ENCODE results near the gene TMEM231. TPM values are rescaled to one million over a fixed set of nuclear protein-coding genes. Genes with fewer than 3 reads are reported as not detected.
"Not testable (repeated sequence)": the region's sequence is repeated elsewhere in the genome, so short reads cannot be mapped to it uniquely, and the experiment has no call there.

Gene TMEM231
- total and polyA plus RNA-seq, 2 of the 8 experiments (the other 6 are each of a cell fraction or from before 2014, with no cell fraction given) = 8.3 to 26.7 TPM

DNA sequence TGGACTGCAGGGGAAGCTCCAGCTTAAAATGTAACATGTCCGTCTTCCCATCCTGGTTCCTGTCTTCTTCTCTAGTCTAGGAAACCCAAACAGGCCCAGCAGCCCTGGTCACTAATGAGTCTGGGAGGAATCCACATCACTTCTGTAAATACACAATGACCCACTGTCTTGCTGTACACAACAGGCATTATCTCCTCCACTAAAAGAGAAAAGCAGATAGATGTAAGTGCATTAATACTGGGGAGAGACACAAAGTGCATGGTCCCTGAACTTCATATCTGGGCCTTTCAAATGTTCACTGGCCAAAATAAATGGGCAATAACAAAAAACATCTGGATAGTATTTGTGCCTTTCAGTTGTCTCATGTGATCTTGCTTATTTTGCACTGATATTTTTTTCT, 10.2 kb downstream of the TMEM231 start:
- not testable (repeated sequence) for H3K79me2 ChIP-seq (ENCODE audit: control insufficient read depth in 1 of 2, insufficient read depth in 2 of 2, low read length in 2 of 2); H4K20me1 ChIP-seq (replicated peaks in 1 of 2; ENCODE audit: control insufficient read depth in 1 of 2, insufficient read depth in 2 of 2, low read length in 2 of 2); H3K36me3 ChIP-seq (ENCODE audit: control insufficient read depth in 2 of 4, insufficient read depth in 4 of 4, low read length in 3 of 4); FAIRE-seq; H3K9ac ChIP-seq (replicated peaks in 1 of 4; ENCODE audit: extremely low read depth in 1 of 4, low read depth in 3 of 4, low read length in 3 of 4); H4K8ac ChIP-seq (ENCODE audit: extremely low read depth, insufficient read depth, low read length); H2AFZ ChIP-seq (ENCODE audit: low read length); H3K4me3 ChIP-seq (ENCODE audit: extremely low read depth in 1 of 4, insufficient read depth in 2 of 4, low read depth in 3 of 4, low read length in 4 of 4); H2AK5ac ChIP-seq (ENCODE audit: low read depth, low read length); H3K4me1 ChIP-seq (replicated peaks in 1 of 4; ENCODE audit: control insufficient read depth in 3 of 4, insufficient read depth in 4 of 4, low read length in 3 of 4); H2BK120ac ChIP-seq (replicated peaks; ENCODE audit: low read depth, low read length); H2BK15ac ChIP-seq (ENCODE audit: low read length); DNase-seq (ENCODE audit: low read depth in 1 of 2, low spot score in 2 of 2); H3K4ac ChIP-seq (replicated peaks; ENCODE audit: insufficient read length, low read depth, low read length); H3K23ac ChIP-seq (ENCODE audit: insufficient read length); H3K23me2 ChIP-seq (ENCODE audit: low read depth, low read length); H3K18ac ChIP-seq (ENCODE audit: extremely low read depth, low read length); H3K27me3 ChIP-seq (replicated peaks in 1 of 4; ENCODE audit: control insufficient read depth in 3 of 4, extremely low read depth in 1 of 4, insufficient read depth in 3 of 4, low read length in 3 of 4); H3K79me1 ChIP-seq (ENCODE audit: low read depth, low read length); H4K5ac ChIP-seq (ENCODE audit: insufficient read length, low read depth, low read length); H3K4me2 ChIP-seq (ENCODE audit: insufficient read depth in 1 of 2, low read depth in 2 of 2, low read length in 2 of 2); H2BK20ac ChIP-seq (ENCODE audit: low read length); H2BK12ac ChIP-seq (ENCODE audit: low read depth, low read length); H3K56ac ChIP-seq (replicated peaks; ENCODE audit: insufficient read length, low read depth, low read length); H3K9me3 ChIP-seq (ENCODE audit: insufficient read depth in 2 of 2, low read depth in 1 of 2, low read length in 1 of 2); H2BK5ac ChIP-seq (ENCODE audit: low read depth, low read length); H3K14ac ChIP-seq (ENCODE audit: insufficient read length); H3K27ac ChIP-seq (ENCODE audit: low read depth, low read length); H4K91ac ChIP-seq (replicated peaks; ENCODE audit: insufficient read length, low read length)
- ChIA-PET CTCF (ENCODE audit: partially characterized antibody) (interaction anchor here (1.0 to 12.7 kb wide), 4 partner anchors 25 to 81 kb away, joined by 3 to 158 read pairs (median 4); partner anchors contain the start of genes CHST6 and TMEM170A), POLR2A (ENCODE audit: partially characterized antibody) (interaction anchor here (0.6 kb wide), 1 partner anchor 458 kb away, joined by 3 read pairs; no protein-coding TSS in a partner anchor)
- WGBS, 2 experiments (ENCODE audit: extremely low coverage in 1 of 2, insufficient coverage in 1 of 2, insufficient read length in 1 of 2, insufficient replicate concordance in 2 of 2, low coverage in 1 of 2, low lambda C conversion rate in 2 of 2, missing lambda C conversion rate in 1 of 2) = no CpG with 5 or more reads among the region's 1 CpG

DNA sequence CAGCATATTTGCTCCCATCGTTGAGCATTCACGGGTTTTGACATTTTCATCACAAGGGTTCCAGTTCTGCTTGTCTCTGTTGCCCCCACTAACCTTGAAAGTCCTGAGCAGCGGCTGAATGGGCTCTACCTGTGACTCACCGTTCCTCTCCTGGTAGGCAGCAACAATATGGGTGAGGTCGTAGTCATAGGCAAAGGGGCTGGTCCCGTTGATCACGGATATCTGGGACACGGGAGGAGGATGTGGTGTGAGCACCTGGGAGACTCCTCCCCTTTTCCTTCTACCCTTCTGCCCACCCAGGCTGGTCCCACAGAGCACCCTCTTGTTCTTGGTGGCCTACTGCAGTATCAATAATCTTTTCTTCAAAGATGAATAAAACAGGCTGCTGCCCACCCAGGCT, 13.6 kb downstream of the TMEM231 start:
- CTCF ChIA-PET (ENCODE audit: partially characterized antibody) = interaction anchor here (0.5 to 12.7 kb wide), 5 partner anchors 8 to 140 kb away, joined by 3 to 158 read pairs (median 3); no protein-coding TSS in a partner anchor

More for the DNA sequence above, 13.6 kb downstream of the TMEM231 start:
- H2BK120ac ChIP-seq (replicated peaks; ENCODE audit: low read depth, low read length); H3K4me3 ChIP-seq (ENCODE audit: extremely low read depth in 1 of 4, insufficient read depth in 2 of 4, low read depth in 3 of 4, low read length in 4 of 4); H3K56ac ChIP-seq (replicated peaks; ENCODE audit: insufficient read length, low read depth, low read length); H3K79me2 ChIP-seq (ENCODE audit: control insufficient read depth in 1 of 2, insufficient read depth in 2 of 2, low read length in 2 of 2); H3K9me3 ChIP-seq (ENCODE audit: insufficient read depth in 2 of 2, low read depth in 1 of 2, low read length in 1 of 2); H4K91ac ChIP-seq (replicated peaks; ENCODE audit: insufficient read length, low read length); H4K8ac ChIP-seq (ENCODE audit: extremely low read depth, insufficient read depth, low read length); H3K79me1 ChIP-seq (ENCODE audit: low read depth, low read length); H3K36me3 ChIP-seq (ENCODE audit: control insufficient read depth in 2 of 4, insufficient read depth in 4 of 4, low read length in 3 of 4); H3K23ac ChIP-seq (ENCODE audit: insufficient read length); H3K4me2 ChIP-seq (ENCODE audit: insufficient read depth in 1 of 2, low read depth in 2 of 2, low read length in 2 of 2); H2BK12ac ChIP-seq (ENCODE audit: low read depth, low read length); H2BK5ac ChIP-seq (ENCODE audit: low read depth, low read length); FAIRE-seq; H3K27me3 ChIP-seq (replicated peaks in 1 of 4; ENCODE audit: control insufficient read depth in 3 of 4, extremely low read depth in 1 of 4, insufficient read depth in 3 of 4, low read length in 3 of 4); H2BK15ac ChIP-seq (ENCODE audit: low read length); H3K4ac ChIP-seq (replicated peaks; ENCODE audit: insufficient read length, low read depth, low read length); H3K23me2 ChIP-seq (ENCODE audit: low read depth, low read length); H4K5ac ChIP-seq (ENCODE audit: insufficient read length, low read depth, low read length); DNase-seq (ENCODE audit: low read depth in 1 of 2, low spot score in 2 of 2); H2AFZ ChIP-seq (ENCODE audit: low read length); H3K9ac ChIP-seq (replicated peaks in 1 of 4; ENCODE audit: extremely low read depth in 1 of 4, low read depth in 3 of 4, low read length in 3 of 4); H2AK5ac ChIP-seq (ENCODE audit: low read depth, low read length); H3K27ac ChIP-seq (ENCODE audit: low read depth, low read length); H4K20me1 ChIP-seq (replicated peaks in 1 of 2; ENCODE audit: control insufficient read depth in 1 of 2, insufficient read depth in 2 of 2, low read length in 2 of 2); H3K18ac ChIP-seq (ENCODE audit: extremely low read depth, low read length); H3K4me1 ChIP-seq (replicated peaks in 1 of 4; ENCODE audit: control insufficient read depth in 3 of 4, insufficient read depth in 4 of 4, low read length in 3 of 4); H2BK20ac ChIP-seq (ENCODE audit: low read length); H3K14ac ChIP-seq (ENCODE audit: insufficient read length): not testable (repeated sequence)
- WGBS, 2 experiments (ENCODE audit: extremely low coverage in 1 of 2, insufficient coverage in 1 of 2, insufficient read length in 1 of 2, insufficient replicate concordance in 2 of 2, low coverage in 1 of 2, low lambda C conversion rate in 2 of 2, missing lambda C conversion rate in 1 of 2) = 93% methylated on average over 8 of the region's 8 CpGs; no CpG with 5 or more reads in 1 of the 2 experiments
- POLR2A ChIA-PET (ENCODE audit: partially characterized antibody) = interaction anchor here (1.0 kb wide), 1 partner anchor 10 kb away, joined by 3 read pairs; no protein-coding TSS in a partner anchor
